CD4-positive, alpha-beta T cell treated with Interleukin-15 for 4 hours (primary cell): ENCODE results near the gene ZBTB42.

Experiments used
- DNase-seq: peaks from one replicate; pipeline ENCODE4 v3.0.0-alpha.2; 2020; ENCODE audit warnings: low spot score

The ZBTB42 gene

GRCh38 chr14:104782808-104783139, 18.1 kb upstream of the ZBTB42 start:
- DNase-seq = no peak

GRCh38 chr14:104783484-104784217, 17.2 kb upstream of the ZBTB42 start:
- no peak for DNase-seq

- DNase-seq = no peak
These were observed 16.7 kb upstream of the ZBTB42 start for GRCh38 chr14:104784218-104784568.

GRCh38 chr14:104784846-104785707, 15.8 kb upstream of the ZBTB42 start:
- DNase-seq = no peak

- no peak for DNase-seq
These were observed 15.2 kb upstream of the ZBTB42 start for GRCh38 chr14:104785708-104786080.

- no peak for DNase-seq
These were observed 14.8 kb upstream of the ZBTB42 start for GRCh38 chr14:104786091-104786586.

- DNase-seq = no peak
These were observed 13.9 kb upstream of the ZBTB42 start for GRCh38 chr14:104786726-104787675.

GRCh38 chr14:104787736-104788135, 13.2 kb upstream of the ZBTB42 start:
- DNase-seq = no peak

GRCh38 chr14:104788161-104788818, 12.6 kb upstream of the ZBTB42 start:
- no peak for DNase-seq

- no peak for DNase-seq
These were observed 11.8 kb upstream of the ZBTB42 start for GRCh38 chr14:104788873-104789663.

GRCh38 chr14:104789752-104790743, 10.9 kb upstream of the ZBTB42 start:
- no peak for DNase-seq

- DNase-seq = no peak
These were observed 9.5 kb upstream of the ZBTB42 start for GRCh38 chr14:104791425-104791824.

- no peak for DNase-seq
These were observed 8.6 kb upstream of the ZBTB42 start for GRCh38 chr14:104792101-104792884.

- no peak for DNase-seq
These were observed 7.8 kb upstream of the ZBTB42 start for GRCh38 chr14:104792945-104793702.

GRCh38 chr14:104793703-104793959, 7.3 kb upstream of the ZBTB42 start:
- no peak for DNase-seq

- DNase-seq = no peak
These were observed 6.8 kb upstream of the ZBTB42 start for GRCh38 chr14:104794099-104794498.

- DNase-seq = no peak
These were observed 6.3 kb upstream of the ZBTB42 start for GRCh38 chr14:104794631-104794992.

GRCh38 chr14:104794993-104795780, 5.7 kb upstream of the ZBTB42 start, which contains the start of gene AKT1:
Gene AKT1 (minus strand): TSS chr14:104795748. CDS start chr14:104792643, 3,105 bp downstream.
- no peak for DNase-seq
